Endometrium (tissue), 2 donors: ENCODE data around the gene LRRK1.

ENCODE experiments used
- FAIRE-seq: peaks from 2 replicates; lab custom pipeline; 2012; peaks lifted over from hg19 to GRCh38; lab: Jason Lieb, UNC
- donor health status: control.
- donor health status: control.

LRRK1 gene

GRCh38 chr15:100892013-100892355 is 27.2 kb upstream of the LRRK1 start:
- FAIRE-seq, result no peak

- no peak for FAIRE-seq
Measured at GRCh38 chr15:100893261-100893963, 25.7 kb upstream of the LRRK1 start.

GRCh38 chr15:100893964-100894295 is 25.2 kb upstream of the LRRK1 start:
- FAIRE-seq, result no peak

- FAIRE-seq, result no peak
Measured at GRCh38 chr15:100895721-100896120, 23.4 kb upstream of the LRRK1 start.

- no peak for FAIRE-seq
Measured at GRCh38 chr15:100897221-100898151, 21.7 kb upstream of the LRRK1 start.

- FAIRE-seq, result no peak
Measured at GRCh38 chr15:100898152-100898490, 21.0 kb upstream of the LRRK1 start.

DNA sequence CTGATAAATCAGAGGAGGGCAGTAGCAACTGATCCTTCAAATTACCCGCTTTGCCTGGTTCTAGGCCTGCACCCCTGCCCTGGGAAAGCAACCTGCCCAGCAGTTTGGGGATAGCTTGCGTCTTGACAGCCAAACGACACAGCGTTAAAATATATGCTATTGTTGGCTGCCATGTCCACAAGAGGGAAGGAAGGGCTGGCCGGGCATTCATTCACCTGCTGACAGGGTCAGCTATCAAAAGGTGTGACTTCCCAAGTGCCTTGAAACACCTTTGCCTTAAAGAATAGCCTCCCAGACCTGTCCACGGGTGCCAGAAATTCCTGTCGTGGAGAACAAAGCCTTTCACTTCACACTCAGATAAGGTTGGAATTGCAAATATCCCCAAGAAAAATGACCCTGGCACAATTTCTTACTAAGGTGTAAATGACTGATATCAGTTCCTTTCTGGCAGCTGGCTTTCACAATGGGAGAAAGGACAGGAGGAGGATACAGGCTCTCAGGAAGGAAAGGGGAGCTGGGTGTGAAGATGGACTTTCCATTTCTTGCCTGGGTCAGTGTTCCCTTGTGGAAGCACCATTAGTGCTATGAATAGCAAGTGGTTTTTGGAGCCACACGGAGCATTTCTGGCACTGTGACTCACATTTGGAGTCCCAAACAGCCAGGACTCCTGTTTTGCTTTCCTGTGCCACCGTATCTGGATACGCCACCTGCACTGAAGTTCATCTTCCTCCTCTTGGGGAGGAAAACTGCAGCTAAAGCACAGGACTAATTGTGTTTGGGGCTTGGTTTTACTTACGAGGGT is 20.3 kb upstream of the LRRK1 start:
- no peak for FAIRE-seq

GRCh38 chr15:100899601-100900000 is 19.6 kb upstream of the LRRK1 start:
- no peak for FAIRE-seq

DNA sequence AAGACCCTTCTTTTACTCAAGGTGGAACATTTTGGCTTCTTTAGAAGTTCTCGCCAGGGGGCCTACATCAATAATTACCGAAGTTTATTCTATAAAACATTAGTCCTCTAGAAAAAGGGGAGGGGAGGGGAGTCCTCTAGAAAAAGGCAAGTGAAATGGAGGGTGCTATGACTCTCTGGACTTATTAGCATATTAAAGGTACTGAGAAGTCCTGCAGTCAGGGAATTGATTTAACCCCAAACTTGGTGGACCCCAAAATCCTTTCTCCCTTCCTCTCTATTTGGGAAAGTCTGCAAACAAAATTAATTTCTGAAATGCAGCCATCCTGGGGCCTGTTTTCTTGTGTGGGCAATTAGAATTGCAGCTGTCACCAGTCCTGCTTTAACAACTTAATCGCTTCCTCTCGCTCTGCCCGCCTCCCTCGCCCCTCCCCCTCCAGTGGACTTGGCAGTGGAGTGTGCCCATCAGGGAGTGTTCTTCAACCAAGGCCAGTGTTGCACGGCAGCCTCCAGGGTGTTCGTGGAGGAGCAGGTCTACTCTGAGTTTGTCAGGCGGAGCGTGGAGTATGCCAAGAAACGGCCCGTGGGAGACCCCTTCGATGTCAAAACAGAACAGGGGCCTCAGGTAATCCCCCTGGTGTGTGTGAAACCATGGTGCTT is 18.9 kb upstream of the LRRK1 start:
- no peak for FAIRE-seq

DNA sequence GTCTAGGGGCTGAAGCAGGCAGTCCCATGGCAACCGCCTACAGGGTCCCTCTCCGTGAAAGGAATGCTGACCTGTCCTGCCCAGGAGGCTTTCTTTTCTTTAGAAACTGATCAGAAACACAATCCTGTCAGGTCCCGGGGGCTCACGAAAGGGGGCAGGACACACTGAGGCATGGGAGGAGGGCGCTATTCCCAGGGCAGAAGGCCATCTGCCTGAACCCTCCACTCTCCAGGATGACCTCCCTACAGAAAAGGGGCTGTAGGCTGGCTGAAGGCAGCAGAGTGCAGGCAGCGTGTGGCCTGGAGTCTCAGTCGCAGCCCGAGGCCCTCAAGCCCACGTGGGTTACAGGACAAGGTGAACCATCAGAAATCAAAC is 18.4 kb upstream of the LRRK1 start:
- FAIRE-seq, result no peak

- no peak for FAIRE-seq
Measured at GRCh38 chr15:100901296-100901695, 17.9 kb upstream of the LRRK1 start.

DNA sequence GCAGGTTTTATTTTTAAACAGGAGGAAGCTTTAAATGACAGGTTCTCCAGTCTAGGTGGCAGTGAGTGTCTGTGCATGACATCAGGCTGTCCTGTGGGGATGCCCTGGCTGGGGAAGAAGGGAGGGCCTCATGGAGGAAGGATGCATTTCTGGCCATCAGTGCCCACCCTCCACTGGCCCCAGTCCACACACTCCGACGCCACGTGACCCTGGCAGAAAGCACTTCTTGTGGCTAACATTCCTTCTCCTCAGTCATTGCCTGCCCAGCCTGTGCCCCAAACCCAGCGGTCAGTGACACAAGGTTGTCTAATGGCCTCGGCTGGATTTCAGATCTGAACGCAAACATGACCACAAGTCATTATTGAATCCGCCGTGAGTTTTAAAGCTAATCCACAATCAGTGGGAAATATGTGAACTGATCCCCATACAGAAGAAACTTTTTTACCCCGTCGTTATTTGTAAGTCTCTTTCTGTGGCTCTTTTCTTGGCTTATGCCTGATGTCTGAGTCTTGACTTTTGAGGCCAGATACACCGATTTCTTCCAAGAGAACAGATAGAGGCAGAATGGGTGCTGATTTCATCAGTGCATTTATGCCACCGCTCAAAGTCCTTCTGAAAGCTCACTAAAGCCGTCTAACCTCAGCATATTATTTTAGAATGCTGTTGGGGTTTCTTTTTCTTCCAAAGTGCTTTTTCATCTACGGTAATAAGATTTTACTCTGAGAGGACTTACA is 17.3 kb upstream of the LRRK1 start:
- FAIRE-seq, result no peak

- no peak for FAIRE-seq
Measured at GRCh38 chr15:100902436-100903167, 16.6 kb upstream of the LRRK1 start.

- no peak for FAIRE-seq
Measured at GRCh38 chr15:100903168-100903554, 16.0 kb upstream of the LRRK1 start.

DNA sequence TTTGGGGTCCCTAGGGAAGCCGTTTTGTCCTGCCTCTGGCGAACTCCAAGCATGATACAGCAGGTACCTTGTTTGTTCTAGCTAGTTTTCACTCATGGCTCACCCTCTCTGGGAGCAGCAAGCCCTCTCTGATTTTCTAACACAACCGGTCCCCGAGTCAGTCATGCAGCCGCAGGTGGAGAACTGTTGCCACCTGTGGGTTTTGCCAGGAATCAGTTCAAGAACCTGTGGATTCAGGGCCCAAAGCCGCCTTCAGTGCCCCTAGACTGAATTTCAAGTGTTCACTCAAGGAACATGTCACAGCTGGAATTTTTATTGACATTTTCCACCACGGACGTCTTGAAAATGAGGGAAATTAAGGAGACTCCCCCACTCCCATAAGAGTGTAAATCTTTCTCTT is 13.3 kb upstream of the LRRK1 start:
- no peak for FAIRE-seq

DNA sequence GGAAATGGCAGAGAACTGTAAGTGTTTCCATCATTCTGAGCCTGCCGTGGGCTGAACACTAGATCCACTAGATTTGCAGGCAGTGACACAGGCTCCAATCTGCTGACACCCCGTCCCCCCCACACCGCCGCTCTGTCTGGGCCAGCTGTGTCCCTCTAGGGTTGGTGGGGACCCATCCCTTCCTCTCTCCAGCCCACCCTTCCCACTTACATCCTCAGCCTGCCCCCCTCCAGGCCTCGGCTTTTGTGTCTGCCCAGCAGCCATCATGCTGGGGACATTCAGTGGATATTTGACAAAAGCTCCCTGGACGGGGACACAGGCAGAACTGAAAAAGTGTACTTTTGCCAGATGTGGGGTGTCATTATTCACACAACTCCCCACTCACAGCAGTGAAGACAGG is 10.7 kb upstream of the LRRK1 start:
- no peak for FAIRE-seq

- no peak for FAIRE-seq
Measured at GRCh38 chr15:100909565-100909964, 9.6 kb upstream of the LRRK1 start.

DNA sequence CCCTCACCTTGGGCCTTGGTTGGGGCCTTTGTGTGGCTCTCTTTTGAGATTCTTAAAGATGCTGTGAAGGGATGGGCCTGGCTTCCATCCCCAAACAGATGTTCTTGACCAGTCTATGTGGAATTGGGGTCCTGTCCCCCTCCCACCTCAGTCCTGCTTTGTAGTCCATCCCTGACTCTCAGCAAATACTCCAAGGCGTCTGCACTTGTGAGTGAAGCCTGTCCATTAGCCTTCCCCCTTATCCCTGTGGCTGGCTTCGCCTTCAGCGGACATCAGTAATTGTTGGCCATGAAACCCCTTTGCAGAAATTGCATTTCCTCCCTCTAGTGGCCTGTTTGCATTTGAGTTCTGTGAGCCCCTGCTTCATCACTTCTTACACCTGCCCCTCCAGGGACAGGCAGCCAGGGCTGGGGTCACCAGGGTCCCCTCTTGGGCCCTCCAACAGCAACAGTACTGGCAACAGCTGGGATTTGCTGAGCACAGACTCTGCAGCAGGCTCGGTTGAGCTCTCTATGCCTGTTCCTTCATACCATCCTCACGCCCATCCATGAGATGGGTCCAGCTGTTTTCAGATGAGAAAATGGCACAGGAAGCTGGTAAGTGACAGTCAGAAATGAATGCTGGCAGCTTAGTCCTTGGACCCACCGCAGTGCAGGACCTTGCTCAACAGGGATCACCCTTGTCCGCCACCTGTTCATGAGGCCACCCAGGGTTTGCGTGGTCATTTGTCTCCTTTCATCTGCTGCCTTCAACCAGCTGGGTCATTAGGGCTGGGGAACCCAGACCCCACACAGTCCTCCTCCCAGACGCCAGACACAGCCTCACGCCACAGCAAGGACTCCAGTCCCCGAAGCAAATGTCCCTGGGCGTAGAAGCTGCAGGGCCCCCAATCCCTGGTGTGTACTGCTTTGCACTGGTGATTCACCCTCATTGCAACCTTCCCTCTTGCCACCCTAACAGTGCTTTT is 8.9 kb upstream of the LRRK1 start:
- no peak for FAIRE-seq

- FAIRE-seq, result no peak
Measured at GRCh38 chr15:100911086-100911485, 8.1 kb upstream of the LRRK1 start.

GRCh38 chr15:100913961-100914360 is 5.2 kb upstream of the LRRK1 start:
- no peak for FAIRE-seq
